GM13977 (cell line): ENCODE results near the gene RNASE3.

Source experiments
- DNase-seq: peaks from one replicate; pipeline ENCODE4 v3.0.0; 2012; ENCODE audit warnings: low spot score
- in situ Hi-C: fragments of 300-500 bp; cut with MboI; formaldehyde crosslinking; loops from one replicate; pipeline ENCODE4 v1.12.0; 2022; ENCODE audit warnings: low sequenced_read_pairs, low pct_unique_long_range_greater_than_20kb, mixed read lengths, inconsistent platforms; ENCODE audit not compliant: unreplicated experiment
- TF ChIP-seq, protein P1 (sequence below): IDR thresholded peaks from 2 replicates; pipeline ENCODE4 v1.5.1; 2012; ENCODE audit warnings: mild to moderate bottlenecking, control low read depth; ENCODE audit not compliant: insufficient read depth; ENCODE audit errors: extremely low read depth, missing control alignments

Gene RNASE3

DNA sequence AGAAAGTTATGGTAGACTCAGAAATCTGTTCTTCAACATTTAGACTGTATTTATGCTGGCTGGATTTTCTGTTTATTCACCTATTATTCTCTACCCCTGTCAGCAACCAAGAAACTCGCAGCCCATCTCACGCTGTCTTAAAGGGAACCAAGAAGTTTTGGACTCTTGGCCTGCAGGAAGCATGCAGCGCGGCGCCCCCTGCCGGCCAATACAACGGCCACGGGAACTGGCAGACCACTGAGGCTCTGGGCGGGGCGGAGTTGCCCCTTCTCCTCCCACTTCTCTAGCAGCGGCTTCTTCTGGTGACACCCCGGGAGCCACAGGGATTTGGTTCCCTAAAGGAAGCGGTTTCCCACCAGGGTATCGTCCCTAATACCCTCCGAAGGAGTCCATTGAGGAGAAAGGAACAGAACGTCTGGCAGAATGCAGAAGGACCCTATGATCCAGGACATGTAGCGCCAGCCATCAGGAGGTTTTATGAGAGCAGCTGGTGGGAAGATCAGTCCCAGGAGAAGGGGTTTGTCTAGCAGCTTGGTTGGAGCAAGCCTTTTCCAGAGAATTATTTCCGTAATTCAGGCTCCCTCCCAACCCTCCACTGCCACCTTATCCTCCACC lies 43.1 kb downstream of the RNASE3 start:
- in situ Hi-C loops = no loop called here
- TF ChIP-seq, protein P1, sequence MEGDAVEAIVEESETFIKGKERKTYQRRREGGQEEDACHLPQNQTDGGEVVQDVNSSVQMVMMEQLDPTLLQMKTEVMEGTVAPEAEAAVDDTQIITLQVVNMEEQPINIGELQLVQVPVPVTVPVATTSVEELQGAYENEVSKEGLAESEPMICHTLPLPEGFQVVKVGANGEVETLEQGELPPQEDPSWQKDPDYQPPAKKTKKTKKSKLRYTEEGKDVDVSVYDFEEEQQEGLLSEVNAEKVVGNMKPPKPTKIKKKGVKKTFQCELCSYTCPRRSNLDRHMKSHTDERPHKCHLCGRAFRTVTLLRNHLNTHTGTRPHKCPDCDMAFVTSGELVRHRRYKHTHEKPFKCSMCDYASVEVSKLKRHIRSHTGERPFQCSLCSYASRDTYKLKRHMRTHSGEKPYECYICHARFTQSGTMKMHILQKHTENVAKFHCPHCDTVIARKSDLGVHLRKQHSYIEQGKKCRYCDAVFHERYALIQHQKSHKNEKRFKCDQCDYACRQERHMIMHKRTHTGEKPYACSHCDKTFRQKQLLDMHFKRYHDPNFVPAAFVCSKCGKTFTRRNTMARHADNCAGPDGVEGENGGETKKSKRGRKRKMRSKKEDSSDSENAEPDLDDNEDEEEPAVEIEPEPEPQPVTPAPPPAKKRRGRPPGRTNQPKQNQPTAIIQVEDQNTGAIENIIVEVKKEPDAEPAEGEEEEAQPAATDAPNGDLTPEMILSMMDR = peak; percentile 57
- peak; percentile 7 for DNase-seq

DNA sequence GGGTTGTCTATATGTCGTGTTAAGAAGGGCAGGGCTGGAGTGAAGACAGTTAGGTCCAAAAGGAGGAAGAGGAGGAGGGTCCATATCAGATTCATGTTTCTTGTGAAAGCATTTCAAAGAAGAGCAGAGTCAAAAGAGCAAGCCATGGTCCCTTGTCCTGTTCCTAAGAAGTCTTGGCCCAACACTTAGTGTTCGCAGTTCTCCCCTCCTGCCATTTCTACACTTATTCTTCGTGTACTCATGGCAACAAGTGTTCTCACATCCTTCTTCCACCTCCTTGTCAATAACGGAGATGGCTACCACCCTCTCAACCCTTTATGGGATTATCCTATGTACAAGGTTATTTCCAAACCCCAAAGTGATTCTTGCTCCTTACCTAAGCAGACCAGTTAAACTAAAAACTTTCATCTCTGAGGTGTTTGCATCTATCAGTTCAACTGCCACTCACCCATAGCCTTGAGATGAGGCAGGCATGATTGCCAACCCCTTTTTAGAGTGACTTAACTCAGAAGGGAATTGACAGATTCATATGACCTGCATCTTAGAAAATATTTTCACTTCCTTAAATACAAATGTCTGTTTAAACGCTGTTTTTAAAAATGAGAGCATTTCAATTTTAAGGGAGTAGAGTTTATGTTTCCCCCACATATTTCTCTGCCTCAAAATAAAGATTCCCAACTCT lies 44.3 kb downstream of the RNASE3 start:
- no peak for DNase-seq

More for the DNA sequence above, 44.3 kb downstream of the RNASE3 start:
- in situ Hi-C loops = no loop called here
- TF ChIP-seq, protein P1 = no peak
